Small intestine (tissue), 7 donors: ENCODE data around the gene TRPM6. TPM values are rescaled to one million over a fixed set of nuclear protein-coding genes. Genes with fewer than 3 reads are reported as not detected.
A peak's percentile ranks its signal among the peaks of the same experiment; 100 is the strongest.

Experiments used
- DNase-seq, 2 donors: peaks; one replicate each; pipeline versions ENCODE4 v3.0.0 to v3.0.0-alpha.2; 2013
- FAIRE-seq: peaks from 2 replicates; lab custom pipeline; 2012; peaks lifted over from hg19 to GRCh38; lab: Jason Lieb, UNC
- H3K27ac ChIP-seq, 3 donors: one replicate each; pipeline ENCODE4 v1.5.1; 2013; ENCODE audit warnings: low read length in 2 of 3, mild to moderate bottlenecking in 2 of 3, control low read depth in 1 of 3, inconsistent platforms in 1 of 3, low read depth in 1 of 3, moderate library complexity in 1 of 3
- H3K27me3 ChIP-seq, 3 donors: one replicate each; pipeline ENCODE4 v1.6.1; 2013; ENCODE audit warnings: low read length in 3 of 3, inconsistent platforms in 1 of 3; ENCODE audit not compliant: control insufficient read depth in 3 of 3, insufficient read depth in 3 of 3
- H3K36me3 ChIP-seq, 3 donors: one replicate each; pipeline ENCODE4 v1.6.1; 2013; ENCODE audit warnings: low read length in 3 of 3, inconsistent platforms in 1 of 3, low read depth in 1 of 3, mild to moderate bottlenecking in 1 of 3, moderate library complexity in 1 of 3; ENCODE audit not compliant: control insufficient read depth in 3 of 3, insufficient read depth in 2 of 3
- H3K4me1 ChIP-seq, 3 donors: one replicate each; pipeline ENCODE4 v1.6.1; 2013; ENCODE audit warnings: low read length in 2 of 3, inconsistent platforms in 1 of 3, low read depth in 1 of 3, mild to moderate bottlenecking in 1 of 3, moderate library complexity in 1 of 3; ENCODE audit not compliant: control insufficient read depth in 3 of 3, insufficient read depth in 2 of 3
- H3K4me3 ChIP-seq, 3 donors: one replicate each; pipeline ENCODE4 v1.5.1; 2013; ENCODE audit warnings: low read length in 3 of 3, control low read depth in 1 of 3, inconsistent platforms in 1 of 3, low read depth in 1 of 3, mild to moderate bottlenecking in 1 of 3, moderate library complexity in 1 of 3
- H3K9me3 ChIP-seq, 2 donors: one replicate each; pipeline ENCODE4 v1.6.1; 2013; ENCODE audit warnings: low read depth in 1 of 2, low read length in 1 of 2; ENCODE audit not compliant: control insufficient read depth in 2 of 2, insufficient read depth in 1 of 2
- WGBS, 3 donors: extraction: QIAGEN DNeasy Blood & Tissue Kit; methylation state at CpG; one replicate each; pipeline ENCODE4 v1.1.7; 2013; 5-methylcytosine and 5-hydroxymethylcytosine counted together
- polyA plus RNA-seq, 4 donors: library from polyadenylated mRNA; stranded (reverse) in 3 of 4; unstranded in 1 of 4; fragments of 200-250 nt in 3 of 4; fragments of 120-200 nt in 1 of 4; gene quantifications; one replicate each; pipeline versions ENCODE4 v1.2.1 to v1.2.3, GENCODE V29; 2013
- donor health status: healthy with polysubstance abuse.
- donor health status: control.
- donor health status: control.
- donor health status: Bipolar disorder and iron deficiency.
- donor health status: healthy.

TRPM6 gene
- polyA plus RNA-seq, 4 donors, result 0.73 to 5.4 (median 2.1) TPM

DNA sequence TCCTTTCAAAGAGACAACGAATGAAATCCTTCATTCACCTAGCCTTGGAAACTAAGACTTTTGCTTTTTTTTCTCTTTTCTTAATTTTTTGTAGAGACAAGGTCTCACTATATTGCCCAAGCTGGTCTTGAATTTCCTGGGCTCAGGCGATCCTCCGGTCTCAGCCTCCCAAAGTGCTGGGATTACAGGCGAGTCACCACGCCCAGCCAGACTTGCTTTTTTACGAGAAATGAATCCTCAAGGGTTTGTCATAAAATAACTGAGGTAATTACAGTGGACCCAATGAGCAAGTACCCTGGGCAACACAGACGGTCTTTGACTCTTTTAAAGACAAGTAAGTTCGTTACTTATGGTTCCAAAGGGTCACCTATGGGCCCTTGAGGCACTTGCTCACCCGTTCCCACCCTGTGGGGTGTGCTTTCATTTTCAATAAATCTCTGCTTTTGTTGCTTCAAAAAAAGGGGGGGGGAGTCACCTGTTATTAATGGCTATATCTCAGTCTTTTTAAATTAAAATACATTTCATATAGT lies 70.4 kb downstream of the TRPM6 start:
- H3K9me3 ChIP-seq, result no peaks in the 10 kb centered on the region
- FAIRE-seq, result no peak
- WGBS, 3 donors, result 83 to 90% (median 89%) methylated on average over 9 of the region's 9 CpGs
- peaks cover 0 to 8% (median 0%) of the 10 kb centered on the region in 3 donors for H3K36me3 ChIP-seq
- H3K4me3 ChIP-seq, result no peak overlapping the region
- DNase-seq, result peak in 1 of 2 donors; percentile 30
- H3K27ac ChIP-seq, result no peak overlapping the region
- H3K27me3 ChIP-seq, result no peaks in the 10 kb centered on the region
- peaks cover 0 to 2% (median 0%) of the 10 kb centered on the region in 3 donors for H3K4me1 ChIP-seq

- DNase-seq, result no peak
- no peaks in the 10 kb centered on the region for H3K4me1 ChIP-seq
- no peak overlapping the region for H3K27ac ChIP-seq
- H3K36me3 ChIP-seq, result peaks cover 0 to 6% (median 3%) of the 10 kb centered on the region in 3 donors
- 79 to 90% (median 82%) methylated on average over 2 of the region's 2 CpGs for WGBS, 3 donors
- FAIRE-seq, result no peak
- no peaks in the 10 kb centered on the region for H3K27me3 ChIP-seq
- H3K4me3 ChIP-seq, result no peak overlapping the region
- no peaks in the 10 kb centered on the region for H3K9me3 ChIP-seq
These were observed 77.5 kb downstream of the TRPM6 start for GRCh38 chr9:74810200-74810599.

- Histone ChIP-seq H3K9me3 (no peaks in the 10 kb centered on the region), H3K36me3 (peaks cover 0 to 9% (median 0%) of the 10 kb centered on the region in 3 donors), H3K27me3 (no peaks in the 10 kb centered on the region), H3K4me3 (no peak overlapping the region), H3K27ac (peak overlapping the region in 1 of 3 donors; percentile 56), H3K4me1 (peaks cover 2 to 9% (median 4%) of the 10 kb centered on the region in 3 donors)
- no peak for FAIRE-seq
- 11 to 40% (median 19%) methylated on average over 2 of the region's 2 CpGs for WGBS, 3 donors
- DNase-seq, result peak; percentile 69 to 73
These were observed 83.7 kb downstream of the TRPM6 start for GRCh38 chr9:74804018-74804385.

- H3K4me3 ChIP-seq, result no peak overlapping the region
- no peaks in the 10 kb centered on the region for H3K9me3 ChIP-seq
- 48 to 57% (median 56%) methylated on average over 4 of the region's 4 CpGs for WGBS, 3 donors
- DNase-seq, result peak; percentile 69 to 84
- peaks cover 0 to 9% (median 0%) of the 10 kb centered on the region in 3 donors for H3K36me3 ChIP-seq
- peak overlapping the region in 1 of 3 donors; percentile 66 for H3K27ac ChIP-seq
- no peak for FAIRE-seq
- no peaks in the 10 kb centered on the region for H3K27me3 ChIP-seq
- peaks cover 2 to 11% (median 4%) of the 10 kb centered on the region in 3 donors for H3K4me1 ChIP-seq
These were observed 84.2 kb downstream of the TRPM6 start for GRCh38 chr9:74803376-74804017.

DNA sequence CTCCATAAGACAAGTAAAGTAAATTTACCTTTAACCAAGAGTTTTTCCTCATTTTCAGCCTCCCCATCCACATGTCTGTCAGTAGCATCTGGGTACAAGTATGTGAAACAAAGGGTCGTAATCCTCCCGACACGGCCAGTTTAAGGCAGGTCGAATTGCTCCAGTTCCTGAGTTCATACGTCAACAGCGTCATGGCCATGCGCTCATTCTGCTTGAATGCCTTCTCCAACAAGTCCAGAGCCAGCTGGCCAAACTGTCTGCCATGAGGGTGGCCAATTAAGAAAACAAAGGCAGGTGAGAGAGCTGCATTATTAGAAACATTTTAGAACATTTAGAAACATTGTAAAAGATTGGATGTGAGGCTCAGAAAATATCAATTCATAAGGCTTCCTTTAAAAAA lies 87.5 kb downstream of the TRPM6 start:
- no peak overlapping the region for H3K27ac ChIP-seq
- peaks cover 0 to 9% (median 0%) of the 10 kb centered on the region in 3 donors for H3K36me3 ChIP-seq
- H3K4me3 ChIP-seq, result no peak overlapping the region
- FAIRE-seq (no peak), DNase-seq (no peak)
- H3K4me1 ChIP-seq, result peaks cover 2 to 15% (median 4%) of the 10 kb centered on the region in 3 donors
- no peaks in the 10 kb centered on the region for H3K27me3 ChIP-seq
- no peaks in the 10 kb centered on the region for H3K9me3 ChIP-seq
- WGBS, 3 donors, result 89 to 96% (median 96%) methylated on average over 7 of the region's 7 CpGs

GRCh38 chr9:74795803-74796202 lies 91.9 kb downstream of the TRPM6 start:
- no peak for DNase-seq
- no peak overlapping the region for H3K27ac ChIP-seq
- H3K9me3 ChIP-seq, result no peaks in the 10 kb centered on the region
- 41 to 86% (median 64%) methylated on average over 1 of the region's 1 CpG for WGBS, 3 donors
- peaks cover 0 to 10% (median 0%) of the 10 kb centered on the region in 3 donors for H3K36me3 ChIP-seq
- H3K27me3 ChIP-seq, result no peaks in the 10 kb centered on the region
- no peak for FAIRE-seq
- H3K4me1 ChIP-seq, result peaks cover 0 to 6% (median 0%) of the 10 kb centered on the region in 3 donors
- no peak overlapping the region for H3K4me3 ChIP-seq

DNA sequence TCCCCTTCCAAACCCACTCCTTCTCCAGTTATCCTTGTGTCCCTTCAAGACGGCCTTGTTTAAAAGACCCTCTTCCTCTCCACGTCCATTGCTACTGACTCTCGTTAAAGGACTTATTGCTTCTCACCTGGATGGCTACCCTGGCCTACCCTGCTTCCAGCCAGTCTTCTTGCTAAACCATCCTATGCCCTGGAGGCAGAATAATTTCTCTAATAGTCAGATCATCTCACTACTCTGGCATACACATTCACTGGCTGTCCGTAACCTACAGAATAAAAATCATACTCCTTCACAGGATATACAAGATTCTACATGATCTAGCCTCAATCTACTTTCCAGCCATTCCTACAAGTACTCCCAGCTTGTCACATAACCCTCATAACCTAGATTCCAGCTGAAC lies 92.6 kb downstream of the TRPM6 start:
- Histone ChIP-seq H3K27ac (no peak overlapping the region), H3K9me3 (no peaks in the 10 kb centered on the region), H3K4me1 (peaks cover 0 to 6% (median 0%) of the 10 kb centered on the region in 3 donors), H3K36me3 (peaks cover 0 to 7% (median 0%) of the 10 kb centered on the region in 3 donors), H3K27me3 (no peaks in the 10 kb centered on the region), H3K4me3 (no peak overlapping the region)
- WGBS, 3 donors, result 87 to 97% (median 89%) methylated on average over 4 of the region's 4 CpGs
- FAIRE-seq (no peak), DNase-seq (no peak)

DNA sequence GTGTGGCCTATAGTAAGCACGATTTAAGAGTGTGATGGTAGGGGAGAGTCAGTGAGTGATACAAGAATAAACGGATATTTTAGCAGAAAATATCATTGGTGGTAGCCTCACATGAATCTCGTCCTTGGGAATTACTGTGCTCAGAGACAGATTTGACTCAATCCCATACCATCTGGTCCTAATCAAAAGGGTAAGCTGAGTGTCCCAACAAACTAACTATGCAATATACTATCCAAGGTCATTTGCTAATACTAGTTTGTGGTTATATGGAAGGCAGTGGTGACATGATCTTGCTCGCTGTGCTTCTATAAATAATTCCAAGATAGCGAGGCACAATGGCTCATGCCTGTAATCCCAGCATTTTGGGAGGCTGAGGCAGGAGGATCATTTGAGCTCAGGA lies 103.2 kb downstream of the TRPM6 start:
- peaks cover 0 to 24% (median 0%) of the 10 kb centered on the region in 3 donors for H3K36me3 ChIP-seq

More for the DNA sequence above, 103.2 kb downstream of the TRPM6 start:
- Histone ChIP-seq H3K4me1 (no peaks in the 10 kb centered on the region), H3K27me3 (no peaks in the 10 kb centered on the region), H3K9me3 (no peaks in the 10 kb centered on the region), H3K4me3 (no peak overlapping the region), H3K27ac (no peak overlapping the region)
- 80 to 93% (median 87%) methylated on average over 5 of the region's 5 CpGs for WGBS, 3 donors
- FAIRE-seq, result no peak
- no peak for DNase-seq
